HG03175 (cell line): ENCODE measurements around the gene CGNL1.

ENCODE experiments used
- ATAC-seq: cut with Tn5 transposase; IDR thresholded peaks from one replicate; pipeline ENCODE4 v1.9.1; 2021; ENCODE audit warnings: mild to moderate bottlenecking, moderate library complexity; ENCODE audit not compliant: unreplicated experiment

Gene CGNL1, protein sequence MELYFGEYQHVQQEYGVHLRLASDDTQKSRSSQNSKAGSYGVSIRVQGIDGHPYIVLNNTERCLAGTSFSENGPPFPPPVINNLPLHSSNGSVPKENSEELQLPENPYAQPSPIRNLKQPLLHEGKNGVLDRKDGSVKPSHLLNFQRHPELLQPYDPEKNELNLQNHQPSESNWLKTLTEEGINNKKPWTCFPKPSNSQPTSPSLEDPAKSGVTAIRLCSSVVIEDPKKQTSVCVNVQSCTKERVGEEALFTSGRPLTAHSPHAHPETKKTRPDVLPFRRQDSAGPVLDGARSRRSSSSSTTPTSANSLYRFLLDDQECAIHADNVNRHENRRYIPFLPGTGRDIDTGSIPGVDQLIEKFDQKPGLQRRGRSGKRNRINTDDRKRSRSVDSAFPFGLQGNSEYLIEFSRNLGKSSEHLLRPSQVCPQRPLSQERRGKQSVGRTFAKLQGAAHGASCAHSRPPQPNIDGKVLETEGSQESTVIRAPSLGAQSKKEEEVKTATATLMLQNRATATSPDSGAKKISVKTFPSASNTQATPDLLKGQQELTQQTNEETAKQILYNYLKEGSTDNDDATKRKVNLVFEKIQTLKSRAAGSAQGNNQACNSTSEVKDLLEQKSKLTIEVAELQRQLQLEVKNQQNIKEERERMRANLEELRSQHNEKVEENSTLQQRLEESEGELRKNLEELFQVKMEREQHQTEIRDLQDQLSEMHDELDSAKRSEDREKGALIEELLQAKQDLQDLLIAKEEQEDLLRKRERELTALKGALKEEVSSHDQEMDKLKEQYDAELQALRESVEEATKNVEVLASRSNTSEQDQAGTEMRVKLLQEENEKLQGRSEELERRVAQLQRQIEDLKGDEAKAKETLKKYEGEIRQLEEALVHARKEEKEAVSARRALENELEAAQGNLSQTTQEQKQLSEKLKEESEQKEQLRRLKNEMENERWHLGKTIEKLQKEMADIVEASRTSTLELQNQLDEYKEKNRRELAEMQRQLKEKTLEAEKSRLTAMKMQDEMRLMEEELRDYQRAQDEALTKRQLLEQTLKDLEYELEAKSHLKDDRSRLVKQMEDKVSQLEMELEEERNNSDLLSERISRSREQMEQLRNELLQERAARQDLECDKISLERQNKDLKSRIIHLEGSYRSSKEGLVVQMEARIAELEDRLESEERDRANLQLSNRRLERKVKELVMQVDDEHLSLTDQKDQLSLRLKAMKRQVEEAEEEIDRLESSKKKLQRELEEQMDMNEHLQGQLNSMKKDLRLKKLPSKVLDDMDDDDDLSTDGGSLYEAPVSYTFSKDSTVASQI

DNA sequence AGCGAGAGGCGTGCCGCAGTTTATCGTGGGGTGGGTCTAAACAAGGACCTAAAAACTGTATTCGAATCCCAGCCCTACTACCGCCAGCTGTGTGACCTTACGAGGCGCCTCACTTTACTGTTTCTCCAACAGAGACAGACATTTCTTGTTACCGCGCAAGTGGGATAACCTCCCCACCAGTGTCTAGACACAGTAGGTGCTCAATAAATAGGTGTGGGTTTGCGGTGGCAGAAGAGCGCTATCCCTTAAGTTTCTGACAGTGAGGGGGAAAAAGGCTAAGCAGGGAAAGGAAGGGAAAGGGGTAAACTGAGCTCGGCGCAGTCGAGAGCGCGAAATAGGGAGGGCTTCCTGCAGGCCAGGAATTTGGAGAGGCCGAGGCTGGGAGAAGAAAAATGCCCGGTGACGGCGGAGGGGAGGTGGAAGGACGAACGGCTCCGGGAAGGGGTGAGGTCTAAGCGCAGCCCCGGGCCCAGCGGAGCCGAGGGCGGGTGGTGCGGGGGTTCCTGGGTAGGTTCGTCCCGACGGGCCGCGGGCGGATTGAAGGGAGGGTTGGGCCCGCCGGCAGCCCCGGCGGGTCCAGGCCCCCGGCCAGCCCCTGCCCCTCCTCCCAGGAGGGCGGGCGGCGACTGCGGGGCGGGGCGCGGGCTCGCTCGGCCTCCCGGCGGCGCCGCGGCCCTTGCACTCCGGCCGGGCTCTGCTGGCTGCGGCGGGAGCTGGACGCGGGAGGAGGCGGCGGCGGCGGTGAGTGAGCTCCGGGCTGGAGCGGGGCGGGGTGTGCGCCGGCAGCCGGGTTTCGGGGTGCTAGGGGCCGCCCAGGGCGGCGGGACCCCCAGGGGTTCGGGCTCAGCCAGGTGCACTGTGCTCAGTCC, at the start of gene CGNL1:
CGNL1 (plus strand) TSS at position 679 of the 869 bp plus-strand sequence. CDS start 61,495 bp downstream, outside the sequence.
- no peak for ATAC-seq

DNA sequence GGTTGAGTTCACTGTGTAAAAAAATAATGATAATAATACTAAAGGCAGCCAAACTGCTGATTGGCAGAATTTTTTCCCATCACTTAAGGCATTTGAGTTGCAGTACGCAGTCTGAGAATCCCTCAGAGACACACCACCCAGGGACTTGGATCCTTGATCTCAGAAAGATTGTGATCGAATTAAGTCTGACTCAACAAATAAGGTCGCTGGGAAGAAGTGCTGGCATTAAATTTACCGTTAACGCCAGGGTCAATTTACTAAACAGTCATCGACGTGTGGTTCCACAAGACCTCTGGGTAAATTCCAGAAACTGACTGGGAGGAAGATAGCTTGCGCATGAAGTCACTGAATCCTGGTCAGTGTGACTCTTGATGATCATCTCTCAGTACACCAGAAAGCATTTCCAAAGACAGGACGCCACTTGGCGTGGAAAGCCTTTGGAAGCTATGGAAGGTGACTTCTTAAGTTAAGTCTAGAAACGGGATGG, 48.3 kb upstream of the CGNL1 start:
- ATAC-seq: no peak

DNA sequence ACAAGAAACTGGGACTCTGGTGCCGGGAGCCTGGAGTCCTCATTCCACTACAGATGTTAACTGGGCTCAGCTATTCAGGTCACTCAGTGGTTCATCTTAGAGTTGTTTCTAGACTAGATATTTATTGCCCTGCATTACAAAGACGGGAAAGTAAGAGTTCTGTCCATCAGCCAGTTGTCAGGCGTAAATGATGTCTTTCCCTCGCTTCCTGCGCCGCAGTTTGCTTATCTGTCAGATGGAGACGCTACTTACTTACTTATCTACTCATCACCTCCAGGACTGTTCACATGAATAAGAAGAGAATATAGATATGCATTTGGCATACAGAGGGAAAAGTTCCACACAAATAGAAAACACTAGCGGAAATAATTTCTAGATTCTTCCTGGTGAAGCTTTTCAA, 47.8 kb upstream of the CGNL1 start:
- ATAC-seq: no peak

DNA sequence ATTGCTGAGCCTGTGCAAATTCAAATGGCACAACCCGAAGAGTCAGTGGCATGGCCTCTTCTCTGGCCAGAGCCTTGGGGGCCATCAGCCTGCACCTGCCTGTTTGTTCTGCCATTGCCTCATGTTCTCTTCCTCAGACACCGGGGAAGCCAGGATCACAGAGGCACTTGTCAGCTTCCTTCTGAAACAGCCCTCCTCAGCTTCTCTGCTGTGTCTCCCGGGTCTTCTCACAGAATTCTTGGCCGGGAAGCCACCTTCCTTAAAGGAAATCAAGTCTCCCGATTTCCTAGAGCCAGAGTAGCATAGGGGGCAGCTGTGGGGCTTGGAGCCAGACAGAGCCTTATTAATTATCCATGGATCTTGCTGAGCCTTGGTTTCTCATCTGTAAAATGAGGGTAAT, 47.4 kb upstream of the CGNL1 start:
- no peak for ATAC-seq

DNA sequence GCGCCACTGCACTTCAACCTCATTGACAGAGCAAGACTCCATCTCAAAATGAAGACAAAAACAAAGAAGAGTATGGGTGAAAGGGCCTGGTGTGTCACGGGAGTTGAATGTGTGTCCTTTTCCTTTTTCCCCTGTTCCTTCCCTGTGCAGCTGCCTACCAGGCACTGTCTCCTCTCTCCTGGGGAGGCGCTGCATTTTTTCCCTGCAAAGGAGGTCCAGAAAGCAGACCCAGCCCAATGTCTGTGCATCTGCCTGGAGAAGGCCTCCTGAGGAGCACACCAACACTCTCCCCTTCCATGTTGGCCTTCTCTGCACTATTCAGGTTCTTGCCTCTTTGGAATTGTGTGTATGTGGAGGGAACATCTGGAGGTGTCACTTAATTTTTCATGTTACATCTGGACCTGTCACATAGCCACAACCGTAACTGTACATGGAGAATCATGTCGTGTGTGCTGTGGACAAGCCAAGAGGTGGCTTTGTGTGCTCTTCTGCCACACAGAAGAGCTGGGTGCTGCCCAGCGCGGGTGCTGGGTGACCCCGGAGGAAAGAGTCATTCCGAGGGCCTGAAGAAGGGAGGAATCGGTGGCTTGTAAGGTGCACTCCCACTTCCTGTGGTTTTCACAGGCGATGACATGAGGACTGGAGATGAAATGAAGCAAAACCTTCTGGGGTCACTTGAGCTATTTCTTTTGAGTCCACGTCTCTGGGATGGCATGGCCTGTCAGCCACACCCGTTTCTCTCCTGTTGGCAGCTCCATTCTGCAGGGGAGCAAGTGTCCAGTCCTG, 46.5 kb upstream of the CGNL1 start:
- ATAC-seq: no peak

DNA sequence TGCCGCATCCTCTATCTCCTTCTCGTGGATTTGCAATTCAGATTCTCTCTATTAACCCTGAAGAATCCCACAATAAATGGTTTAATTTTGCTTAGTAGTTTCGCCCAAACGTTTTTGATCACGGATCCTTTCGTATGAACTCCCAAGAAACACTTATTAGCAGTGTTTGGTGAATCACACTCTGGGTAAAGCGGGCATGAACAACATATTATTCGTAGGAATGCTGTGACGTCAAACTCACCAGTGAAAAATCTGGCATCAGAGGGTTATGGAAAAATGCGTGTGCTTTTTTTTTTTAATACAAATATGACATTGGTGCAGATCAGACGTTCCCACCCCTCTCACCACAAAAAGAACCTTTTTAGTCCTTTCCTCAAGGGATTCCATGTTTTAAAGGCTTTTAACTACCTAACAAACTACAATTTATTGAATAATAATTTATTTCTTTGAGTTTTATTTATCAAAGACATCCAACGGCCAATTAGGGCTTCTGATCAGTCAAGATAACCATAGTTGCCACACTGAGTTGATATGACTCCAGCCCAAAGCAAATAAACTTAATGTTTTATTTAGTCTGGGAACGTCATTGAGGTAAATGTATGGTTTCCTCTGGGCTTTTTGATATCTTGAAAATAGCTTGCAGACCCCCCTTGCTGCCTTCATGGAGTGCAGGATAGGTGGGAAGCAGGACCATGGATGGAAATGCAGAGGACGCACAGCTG, 45.5 kb upstream of the CGNL1 start:
- no peak for ATAC-seq

DNA sequence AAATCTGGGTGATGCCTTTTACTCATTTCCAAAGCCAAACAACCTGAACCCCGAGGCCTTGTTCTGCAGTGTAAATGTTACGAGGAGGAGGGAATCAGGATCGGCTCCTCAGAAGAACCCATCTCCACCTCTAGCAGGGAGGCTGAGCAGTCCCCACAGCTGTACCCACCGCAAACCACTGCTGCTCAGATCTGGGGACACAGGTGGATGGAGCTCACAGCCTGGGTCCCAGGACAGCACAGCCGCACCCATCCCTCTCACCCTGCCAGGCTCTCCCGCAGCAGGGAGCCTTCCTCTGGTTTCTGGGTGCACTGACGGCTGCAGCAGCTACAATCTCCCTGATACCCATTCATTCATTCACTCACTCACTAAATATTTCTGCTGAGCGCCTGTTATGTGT, 44.0 kb upstream of the CGNL1 start:
- ATAC-seq: no peak

DNA sequence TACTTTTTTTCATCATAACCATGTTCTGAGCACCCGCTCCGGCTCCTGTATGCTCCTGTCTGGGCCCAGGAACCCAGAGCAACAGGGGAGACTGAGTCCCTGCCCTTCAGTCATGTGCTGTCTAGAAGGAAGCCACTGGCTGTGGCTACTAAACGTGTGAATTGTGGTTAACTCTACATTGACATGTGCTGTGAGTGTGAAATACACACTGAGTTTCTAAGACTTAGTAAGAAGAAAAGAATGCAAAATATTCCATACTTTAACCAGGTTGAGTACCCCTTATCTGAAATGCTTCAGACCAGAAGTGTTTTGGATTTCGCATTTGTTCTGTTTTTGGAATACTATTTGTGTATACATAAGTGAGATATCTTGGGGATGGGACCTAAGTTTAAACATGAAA, 42.8 kb upstream of the CGNL1 start:
- ATAC-seq: no peak

DNA sequence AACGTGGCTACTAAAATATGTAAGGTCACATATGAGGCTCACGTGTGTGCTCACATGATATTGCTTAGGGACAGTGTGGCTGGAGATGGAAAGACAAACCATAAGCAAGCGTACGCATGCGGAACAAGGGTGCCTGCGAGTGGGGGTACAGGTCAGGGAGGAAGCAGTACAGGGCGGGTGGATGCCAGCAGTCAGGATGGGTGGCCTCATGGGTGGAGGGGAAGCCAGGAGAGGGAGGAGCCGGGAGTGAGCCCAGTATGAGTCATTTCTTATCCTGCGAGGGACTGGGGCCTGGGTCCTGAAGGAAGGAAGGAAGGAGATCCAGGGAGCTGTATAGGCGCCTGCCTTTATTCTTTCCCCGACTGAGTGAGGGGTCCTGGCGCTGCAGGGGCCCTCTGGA, 42.0 kb upstream of the CGNL1 start:
- ATAC-seq: no peak

DNA sequence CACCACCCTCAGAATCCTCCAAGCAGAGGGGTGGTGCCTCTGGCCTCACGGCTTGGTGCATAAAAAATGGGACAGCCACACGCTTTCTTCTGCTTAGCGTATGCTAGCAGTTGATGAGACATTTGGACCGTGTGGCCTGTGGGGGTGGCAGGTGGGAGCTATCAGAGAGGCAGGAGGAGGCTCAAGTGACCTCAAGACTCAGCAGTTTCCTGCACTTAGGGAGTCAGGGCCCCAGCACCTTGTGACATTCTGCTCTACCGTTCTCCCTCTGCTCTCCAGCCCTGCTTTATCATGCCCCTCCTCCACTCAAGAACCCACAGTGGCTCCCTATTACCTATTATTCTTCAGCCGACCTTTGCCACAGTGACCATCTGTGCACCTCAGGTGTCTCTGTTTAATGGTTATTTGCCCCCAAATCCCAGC, 41.0 kb upstream of the CGNL1 start:
- ATAC-seq: no peak

DNA sequence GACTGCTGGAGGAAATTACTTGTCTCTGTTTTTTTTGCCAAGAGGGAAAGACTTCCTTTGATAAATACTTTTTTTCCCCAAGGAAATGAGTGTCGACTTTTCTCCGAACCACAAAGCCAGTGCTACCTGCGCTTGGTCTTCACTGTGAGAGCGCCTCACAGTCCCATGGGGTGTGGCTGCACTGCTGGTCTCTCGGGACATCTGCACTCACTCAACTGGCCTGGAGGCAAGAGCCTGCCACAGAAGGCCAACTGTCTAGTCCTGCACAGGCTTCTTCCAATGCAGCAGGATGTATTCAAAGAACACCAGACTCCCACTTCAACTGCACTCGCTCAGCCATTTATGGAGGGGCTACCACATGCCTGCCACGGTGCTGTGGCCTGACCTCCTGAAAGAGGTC, 40.6 kb upstream of the CGNL1 start:
- ATAC-seq: no peak

DNA sequence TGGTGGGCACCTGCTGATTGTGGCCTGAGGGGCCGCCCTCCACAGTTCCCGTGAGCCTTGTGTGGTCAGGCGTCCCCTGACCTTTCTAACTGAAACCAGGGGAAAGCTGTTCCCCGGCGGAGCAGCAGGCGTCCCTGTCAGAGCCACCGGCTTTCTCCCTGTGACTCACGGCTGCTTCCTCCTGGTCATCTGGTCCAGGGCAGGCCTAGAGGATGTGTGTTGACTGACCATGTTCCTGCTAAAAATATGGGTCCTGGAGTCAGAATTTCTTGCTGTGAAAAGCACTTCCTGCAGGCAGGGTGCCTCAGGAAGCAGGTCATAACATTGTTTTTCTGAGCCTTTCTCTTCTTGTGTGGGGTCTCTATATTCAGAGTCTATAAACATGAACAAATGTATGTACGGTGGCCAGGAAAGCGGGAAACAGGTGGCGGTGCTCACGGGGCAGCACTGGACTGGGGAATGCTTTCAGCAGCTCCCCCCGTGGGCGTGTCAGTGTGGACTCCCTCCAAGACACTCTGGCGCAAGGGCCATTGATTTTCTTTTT, 38.4 kb upstream of the CGNL1 start:
- ATAC-seq: no peak

DNA sequence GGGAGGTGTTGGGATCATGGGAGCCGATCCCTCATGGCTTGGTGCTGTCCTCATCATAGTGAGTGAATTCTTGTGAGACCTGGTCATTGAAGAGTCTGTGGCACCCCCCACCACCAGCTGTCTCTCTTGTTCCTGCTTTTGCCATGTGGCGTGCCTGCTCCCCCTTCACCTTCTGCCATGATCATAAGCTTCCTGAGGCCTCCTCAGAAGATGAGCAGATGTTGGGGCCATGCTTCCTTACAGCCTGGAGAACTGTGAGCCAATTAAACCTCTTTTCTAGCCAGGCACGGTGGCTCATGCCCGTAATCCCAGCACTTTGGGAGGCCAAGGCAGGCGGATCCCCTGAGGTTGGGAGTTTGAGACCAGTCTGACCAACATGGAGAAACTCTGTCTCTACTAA, 37.0 kb upstream of the CGNL1 start:
- ATAC-seq: no peak

DNA sequence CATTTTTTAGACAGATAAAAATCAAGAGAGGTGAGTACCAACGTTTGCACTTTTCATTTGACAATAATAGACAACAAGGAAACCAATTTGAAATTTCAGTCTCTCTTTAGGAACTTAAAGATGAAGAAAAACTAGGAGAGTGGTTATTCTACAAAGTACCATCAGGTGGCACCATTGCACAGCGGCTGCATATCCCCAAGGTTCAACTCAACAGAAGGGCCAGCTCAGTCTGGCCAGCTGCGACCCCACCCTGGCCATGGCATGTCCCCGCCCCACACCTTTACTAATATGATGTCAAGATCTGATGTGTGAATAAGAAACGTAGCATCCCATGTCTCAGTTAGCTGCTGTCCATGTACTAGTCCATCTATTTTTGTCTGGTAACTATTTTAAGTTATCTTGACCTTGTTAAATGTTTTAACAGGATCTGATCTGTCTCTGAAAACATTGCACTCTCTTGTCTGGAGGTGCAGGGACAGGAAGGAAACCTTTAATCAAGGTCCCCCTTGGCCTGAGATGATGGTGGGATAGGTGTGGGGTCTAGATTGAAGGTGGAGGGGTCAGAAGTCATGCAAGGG, 35.5 kb upstream of the CGNL1 start:
- no peak for ATAC-seq

DNA sequence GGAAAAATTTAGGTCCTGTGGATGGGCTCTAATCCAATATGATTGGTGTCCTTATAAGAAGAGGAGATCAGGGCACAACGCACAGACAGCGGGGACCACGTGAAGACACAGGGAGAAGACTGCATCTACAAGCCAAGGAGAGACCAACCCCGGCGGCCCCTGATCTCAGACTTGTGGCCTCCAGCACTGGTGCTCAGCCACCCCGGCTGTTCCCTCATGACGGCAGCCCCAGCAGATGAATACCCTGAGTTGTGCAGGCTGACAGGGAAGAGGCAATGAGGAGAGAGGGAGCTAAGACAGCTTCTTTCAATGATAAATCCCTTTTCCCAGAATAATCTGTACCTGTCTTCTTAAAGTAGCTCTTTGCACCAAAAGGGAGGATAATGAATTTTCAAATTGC, 33.3 kb upstream of the CGNL1 start:
- no peak for ATAC-seq

DNA sequence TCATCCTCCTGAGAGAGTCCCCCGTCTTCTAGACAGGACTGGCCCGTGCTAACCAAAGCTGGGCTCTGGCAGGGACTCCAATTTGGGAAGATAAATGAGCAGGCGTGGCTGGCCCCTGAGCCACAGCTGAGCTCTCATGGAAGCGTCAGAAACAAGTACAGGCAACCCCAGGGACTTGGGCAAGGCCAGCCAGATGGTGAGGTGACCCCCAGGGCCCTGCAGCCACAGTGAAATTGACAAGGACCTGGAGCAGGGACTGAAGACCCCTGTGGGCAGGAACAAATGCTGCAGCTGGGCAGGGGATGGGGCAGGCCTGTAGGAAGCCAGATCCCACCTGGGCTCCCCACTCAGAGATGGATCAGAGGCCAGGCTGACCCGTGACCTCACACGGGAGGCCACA, 32.8 kb upstream of the CGNL1 start:
- no peak for ATAC-seq

DNA sequence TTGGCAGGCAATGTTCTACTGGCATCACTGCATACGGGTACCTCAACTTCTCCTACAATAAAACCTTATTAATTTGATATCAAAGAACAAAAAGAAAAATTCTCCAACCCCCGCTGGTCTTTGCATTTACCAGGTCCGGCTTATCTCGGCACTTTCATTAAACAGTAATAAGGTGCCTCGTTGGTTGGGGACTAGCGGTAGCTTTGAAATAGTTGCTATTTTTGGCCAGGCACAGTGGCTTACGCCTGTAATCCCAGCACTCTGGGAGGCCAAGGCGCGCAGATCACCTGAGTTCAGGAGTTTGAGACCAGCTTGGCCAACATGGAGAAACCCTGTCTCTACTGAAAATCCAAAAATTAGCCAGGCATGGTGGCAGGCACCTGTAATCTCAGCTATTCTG, 32.0 kb upstream of the CGNL1 start:
- no peak for ATAC-seq

DNA sequence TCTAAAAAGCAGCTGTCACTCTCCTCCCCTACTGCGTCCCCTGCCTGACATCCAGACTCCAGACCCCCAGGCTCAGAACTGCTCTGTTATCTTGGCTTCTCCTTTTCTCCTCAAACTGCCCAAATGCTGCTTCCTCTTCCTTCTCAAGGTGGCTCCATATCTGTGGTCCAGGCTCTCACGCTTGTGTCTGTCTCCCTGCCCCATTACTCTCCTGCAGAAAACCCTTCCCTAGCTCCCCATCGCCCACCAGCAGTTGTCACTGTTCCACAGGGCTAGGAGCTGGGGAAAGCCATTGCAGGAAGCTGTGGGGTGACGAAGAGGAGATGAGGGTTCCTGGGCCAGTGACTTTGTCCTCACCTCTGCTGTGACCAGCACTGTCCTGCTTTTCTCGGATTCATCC, 30.7 kb upstream of the CGNL1 start:
- no peak for ATAC-seq
